ENCODE measurements around the gene HTR3B.
A peak's percentile ranks its signal among the peaks of the same experiment; 100 is the strongest.

Gene HTR3B

DNA sequence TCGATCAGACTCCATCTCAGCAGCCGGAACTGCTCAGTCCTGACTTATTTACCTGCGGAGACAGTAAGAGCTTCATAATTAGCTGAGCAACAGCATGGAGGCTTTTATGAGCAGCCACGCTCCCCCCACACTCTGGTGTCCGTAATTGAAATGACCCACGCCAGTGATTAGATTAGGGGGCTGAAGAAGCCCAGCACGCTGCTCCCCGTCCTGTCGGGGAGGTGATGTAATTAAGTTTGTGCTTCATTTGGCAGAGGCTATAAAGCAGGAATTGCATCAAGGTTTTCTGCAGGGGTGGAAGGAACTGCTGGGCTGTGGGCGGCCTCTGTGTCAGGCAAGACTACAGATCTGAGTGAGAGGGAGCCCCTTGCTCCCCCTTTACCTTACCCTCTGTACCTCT is 47.5 kb downstream of the HTR3B start:
- Histone ChIP-seq H3K9ac (ENCODE audit: low read depth, low read length) (no peak overlapping the region), H3K36me3 (ENCODE audit: control insufficient read depth, insufficient read depth, low read length) (no peaks in the 10 kb centered on the region), H3K4me1 (ENCODE audit: control insufficient read depth, insufficient read depth, low read length) (peaks cover 10% of the 10 kb centered on the region), H3K27me3 (ENCODE audit: control insufficient read depth, insufficient read depth, low read length) (no peaks in the 10 kb centered on the region), H3K9me3 (ENCODE audit: control insufficient read depth, insufficient read depth, low read length) (no peaks in the 10 kb centered on the region), H3K4me3 (ENCODE audit: low read depth, low read length) (no peak overlapping the region)

DNA sequence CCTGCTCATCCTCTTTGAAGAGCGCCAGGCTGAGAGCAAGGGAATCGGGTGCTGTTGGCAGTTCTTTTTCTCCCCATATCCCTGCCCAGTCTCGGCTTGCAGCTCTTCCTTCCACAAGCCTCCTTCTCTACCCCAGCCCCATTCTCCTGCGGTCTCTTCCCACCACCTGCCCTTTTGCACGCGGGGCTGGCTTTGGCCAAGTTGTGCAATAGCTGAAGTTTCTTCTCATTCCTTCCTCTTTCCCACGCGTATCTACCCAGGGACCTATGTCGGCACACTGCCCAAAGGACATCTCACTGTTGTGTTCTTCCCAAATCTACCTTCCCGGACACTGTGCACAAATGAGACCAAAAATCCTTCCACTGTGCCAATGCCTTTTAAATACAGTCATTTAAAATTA is 48.0 kb downstream of the HTR3B start:
- Histone ChIP-seq H3K4me3 (ENCODE audit: low read depth, low read length) (no peak overlapping the region), H3K9ac (ENCODE audit: low read depth, low read length) (no peak overlapping the region), H3K27me3 (ENCODE audit: control insufficient read depth, insufficient read depth, low read length) (no peaks in the 10 kb centered on the region), H3K36me3 (ENCODE audit: control insufficient read depth, insufficient read depth, low read length) (no peaks in the 10 kb centered on the region), H3K4me1 (ENCODE audit: control insufficient read depth, insufficient read depth, low read length) (peaks cover 10% of the 10 kb centered on the region), H3K9me3 (ENCODE audit: control insufficient read depth, insufficient read depth, low read length) (no peaks in the 10 kb centered on the region)

DNA sequence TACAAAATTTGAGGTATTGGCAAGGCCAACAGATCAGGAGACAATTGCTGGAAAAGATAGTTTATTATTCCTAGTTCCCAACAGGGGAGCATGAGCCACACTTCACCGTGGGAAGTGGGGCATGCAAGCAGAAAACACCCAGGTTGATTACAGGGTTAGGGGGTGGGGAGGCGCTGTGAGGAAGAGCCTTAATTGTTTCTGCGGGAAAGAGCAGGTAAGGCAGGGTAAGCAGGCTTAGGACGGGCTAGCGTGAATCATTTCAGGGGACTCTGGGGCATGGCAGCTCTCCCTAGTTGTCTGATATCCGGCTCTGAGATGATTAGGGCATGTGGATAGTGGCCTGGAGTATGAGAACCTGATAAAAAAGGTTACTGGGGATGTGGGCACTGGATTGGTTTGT is 49.6 kb downstream of the HTR3B start:
- H3K36me3 ChIP-seq (ENCODE audit: control insufficient read depth, insufficient read depth, low read length): no peaks in the 10 kb centered on the region
- H3K9me3 ChIP-seq (ENCODE audit: control insufficient read depth, insufficient read depth, low read length): no peaks in the 10 kb centered on the region
- H3K4me3 ChIP-seq (ENCODE audit: low read depth, low read length): no peak overlapping the region
- peaks cover 15% of the 10 kb centered on the region for H3K4me1 ChIP-seq (ENCODE audit: control insufficient read depth, insufficient read depth, low read length)
- H3K27me3 ChIP-seq (ENCODE audit: control insufficient read depth, insufficient read depth, low read length): no peaks in the 10 kb centered on the region
- H3K9ac ChIP-seq (ENCODE audit: low read depth, low read length): no peak overlapping the region

DNA sequence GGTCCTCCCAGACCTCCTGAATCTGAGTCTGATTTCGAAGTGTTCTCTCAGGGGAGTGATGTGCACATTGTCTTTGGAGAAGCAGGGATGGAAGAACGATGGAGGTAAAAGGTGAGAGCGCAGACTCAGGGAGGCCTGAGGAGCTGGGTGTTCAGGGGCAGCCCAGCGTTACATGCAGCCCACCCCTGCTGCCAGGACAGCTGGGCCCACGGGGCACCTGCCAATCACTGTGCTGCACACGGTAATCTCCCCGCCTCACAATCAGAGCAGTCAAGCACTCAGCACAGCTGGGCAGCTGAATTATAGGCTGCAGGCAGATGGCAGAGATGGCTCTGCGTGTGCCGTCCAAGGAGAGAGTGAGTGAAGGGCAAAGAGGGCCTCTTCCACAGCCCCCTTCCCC is 52.4 kb downstream of the HTR3B start:
- Histone ChIP-seq H3K36me3 (ENCODE audit: control insufficient read depth, insufficient read depth, low read length) (no peaks in the 10 kb centered on the region), H3K4me3 (ENCODE audit: low read depth, low read length) (no peak overlapping the region), H3K9ac (ENCODE audit: low read depth, low read length) (no peak overlapping the region), H3K27me3 (ENCODE audit: control insufficient read depth, insufficient read depth, low read length) (no peaks in the 10 kb centered on the region), H3K9me3 (ENCODE audit: control insufficient read depth, insufficient read depth, low read length) (no peaks in the 10 kb centered on the region), H3K4me1 (ENCODE audit: control insufficient read depth, insufficient read depth, low read length) (peaks cover 6% of the 10 kb centered on the region)

DNA sequence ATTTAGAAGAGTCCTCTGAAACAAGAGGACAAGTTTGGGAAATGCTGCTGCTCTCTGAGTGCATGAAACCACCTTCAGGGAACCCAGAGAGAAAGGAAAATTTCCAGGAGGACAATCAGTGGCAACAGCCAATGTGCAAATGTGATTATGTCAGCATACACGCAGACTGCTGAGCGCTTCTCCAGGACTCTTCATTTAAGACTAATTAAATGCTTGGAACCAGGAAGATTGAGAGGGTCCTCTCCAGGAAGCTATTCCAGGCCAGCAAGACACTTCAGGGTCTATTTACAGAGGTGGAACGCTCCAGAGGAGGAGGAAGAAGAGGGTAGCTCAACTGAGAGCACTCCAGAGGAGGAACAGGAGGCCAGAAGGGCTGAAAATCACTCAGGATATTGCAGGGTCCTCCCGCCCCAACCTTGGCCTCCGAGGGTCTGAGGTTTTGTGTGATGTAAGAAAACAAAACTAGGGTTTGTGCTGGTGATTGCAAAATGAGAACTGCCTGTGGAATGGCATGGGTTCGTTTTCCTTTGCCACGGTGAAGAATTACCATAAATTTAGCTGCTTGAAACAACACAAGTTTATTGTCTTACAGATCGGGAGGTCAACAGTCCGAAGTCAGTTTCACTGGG is 56.2 kb downstream of the HTR3B start:
- no peaks in the 10 kb centered on the region for H3K9me3 ChIP-seq (ENCODE audit: control insufficient read depth, insufficient read depth, low read length)
- no peaks in the 10 kb centered on the region for H3K36me3 ChIP-seq (ENCODE audit: control insufficient read depth, insufficient read depth, low read length)
- peaks cover 9% of the 10 kb centered on the region for H3K4me1 ChIP-seq (ENCODE audit: control insufficient read depth, insufficient read depth, low read length)
- H3K9ac ChIP-seq (ENCODE audit: low read depth, low read length): no peak overlapping the region
- H3K4me3 ChIP-seq (ENCODE audit: low read depth, low read length): no peak overlapping the region
- H3K27me3 ChIP-seq (ENCODE audit: control insufficient read depth, insufficient read depth, low read length): no peaks in the 10 kb centered on the region

DNA sequence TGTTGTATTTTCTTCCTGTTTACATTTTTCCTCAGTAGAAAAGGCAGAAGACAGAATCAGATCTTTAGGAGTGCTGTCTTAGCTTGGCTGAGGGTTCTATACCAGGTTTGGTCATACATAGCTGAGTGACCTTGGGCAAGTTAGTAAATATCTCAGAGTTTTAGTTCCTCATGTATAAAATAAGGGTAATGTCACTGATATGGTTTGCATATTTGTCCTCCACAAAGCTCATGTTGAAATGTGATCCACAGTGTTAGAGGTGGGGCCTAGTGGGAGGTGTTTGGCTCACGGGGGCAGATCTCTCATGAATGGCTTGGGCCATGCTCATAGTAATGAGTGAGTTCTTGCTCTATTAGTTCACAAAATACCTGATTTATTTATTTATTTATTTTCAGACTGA is 62.8 kb downstream of the HTR3B start:
- Histone ChIP-seq H3K9me3 (ENCODE audit: control insufficient read depth, insufficient read depth, low read length) (no peaks in the 10 kb centered on the region), H3K4me3 (ENCODE audit: low read depth, low read length) (no peak overlapping the region), H3K9ac (ENCODE audit: low read depth, low read length) (no peak overlapping the region), H3K4me1 (ENCODE audit: control insufficient read depth, insufficient read depth, low read length) (peaks cover 4% of the 10 kb centered on the region), H3K27me3 (ENCODE audit: control insufficient read depth, insufficient read depth, low read length) (no peaks in the 10 kb centered on the region), H3K36me3 (ENCODE audit: control insufficient read depth, insufficient read depth, low read length) (no peaks in the 10 kb centered on the region)

DNA sequence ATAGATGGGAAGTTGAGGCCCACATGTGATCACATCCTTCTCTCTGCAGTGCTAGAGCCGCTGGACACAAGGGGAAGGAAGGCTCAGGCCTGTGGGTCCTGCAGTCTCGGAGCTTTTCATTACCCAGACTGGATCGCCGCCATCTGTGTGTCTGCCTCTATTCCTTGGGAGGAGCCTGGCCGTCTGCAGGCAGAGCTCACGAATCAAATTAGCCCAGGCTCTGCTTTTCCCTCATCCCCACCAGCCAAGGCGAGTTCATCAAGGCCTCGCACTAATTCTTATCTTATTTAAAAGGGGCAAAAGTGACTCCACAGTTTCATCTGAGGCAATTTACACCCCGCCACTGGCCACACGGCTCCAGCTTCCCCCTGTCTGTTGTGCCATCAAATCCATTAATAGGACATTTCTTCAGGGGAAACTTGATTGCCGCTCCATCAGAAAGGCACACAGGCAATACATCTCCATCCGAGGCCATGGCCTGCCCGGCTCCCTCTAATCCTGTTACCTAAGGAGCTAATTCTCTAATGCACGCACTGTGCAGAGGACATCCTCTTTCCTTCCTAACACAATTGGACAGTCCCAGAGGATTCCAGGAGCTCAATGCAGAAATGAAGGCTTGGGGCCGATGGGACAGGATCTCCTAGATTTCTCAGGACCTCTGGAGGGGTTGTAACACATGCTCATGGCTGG is 67.1 kb downstream of the HTR3B start:
- H3K36me3 ChIP-seq (ENCODE audit: control insufficient read depth, insufficient read depth, low read length): no peaks in the 10 kb centered on the region
- peaks cover 11% of the 10 kb centered on the region for H3K4me1 ChIP-seq (ENCODE audit: control insufficient read depth, insufficient read depth, low read length)
- H3K27me3 ChIP-seq (ENCODE audit: control insufficient read depth, insufficient read depth, low read length): peaks cover 4% of the 10 kb centered on the region
- H3K4me3 ChIP-seq (ENCODE audit: low read depth, low read length): no peak overlapping the region
- no peaks in the 10 kb centered on the region for H3K9me3 ChIP-seq (ENCODE audit: control insufficient read depth, insufficient read depth, low read length)
- no peak overlapping the region for H3K9ac ChIP-seq (ENCODE audit: low read depth, low read length)

DNA sequence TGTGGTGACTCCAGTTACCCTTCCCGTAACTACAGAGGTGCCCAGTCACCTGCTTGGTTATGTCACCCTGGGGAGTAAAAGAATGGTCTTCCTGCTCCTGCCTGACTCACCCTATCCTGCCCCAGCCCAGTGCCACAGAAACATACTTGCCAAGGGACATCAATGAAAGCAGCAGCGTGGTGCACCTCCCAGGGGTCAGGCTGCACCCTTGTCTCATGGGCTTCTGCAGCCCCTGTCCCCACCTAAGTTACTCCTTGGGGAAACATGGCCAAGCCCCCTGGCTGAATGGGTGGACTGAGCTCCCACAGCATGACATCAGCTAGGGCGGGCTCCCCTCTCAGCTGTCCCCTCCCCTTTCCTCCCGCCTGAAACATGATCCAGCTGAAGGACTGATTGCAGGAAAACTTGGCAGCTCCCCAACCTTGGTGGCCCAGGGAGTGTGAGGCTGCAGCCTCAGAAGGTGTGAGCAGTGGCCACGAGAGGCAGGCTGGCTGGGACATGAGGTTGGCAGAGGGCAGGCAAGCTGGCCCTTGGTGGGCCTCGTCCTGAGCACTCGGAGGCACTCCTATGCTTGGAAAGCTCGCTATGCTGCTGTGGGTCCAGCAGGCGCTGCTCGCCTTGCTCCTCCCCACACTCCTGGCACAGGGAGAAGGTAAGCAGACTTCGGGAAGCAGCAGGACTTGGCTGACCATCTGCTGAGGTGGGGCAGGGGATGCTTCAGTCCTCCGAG is 70.3 kb downstream of the HTR3B start, which contains the start of gene HTR3A:
Gene HTR3A (plus strand): TSS at position 368 of the 730 bp plus-strand sequence. CDS start 218 bp downstream, at position 586.
- Histone ChIP-seq H3K4me1 (ENCODE audit: control insufficient read depth, insufficient read depth, low read length) (peaks cover 11% of the 10 kb centered on the region), H3K9ac (ENCODE audit: low read depth, low read length) (peak within 1 kb of the TSS; percentile 37), H3K4me3 (ENCODE audit: low read depth, low read length) (peak within 1 kb of the TSS; percentile 46), H3K9me3 (ENCODE audit: control insufficient read depth, insufficient read depth, low read length) (no peaks in the 10 kb centered on the region), H3K36me3 (ENCODE audit: control insufficient read depth, insufficient read depth, low read length) (no peaks in the 10 kb centered on the region), H3K27me3 (ENCODE audit: control insufficient read depth, insufficient read depth, low read length) (peaks cover 4% of the 10 kb centered on the region)

DNA sequence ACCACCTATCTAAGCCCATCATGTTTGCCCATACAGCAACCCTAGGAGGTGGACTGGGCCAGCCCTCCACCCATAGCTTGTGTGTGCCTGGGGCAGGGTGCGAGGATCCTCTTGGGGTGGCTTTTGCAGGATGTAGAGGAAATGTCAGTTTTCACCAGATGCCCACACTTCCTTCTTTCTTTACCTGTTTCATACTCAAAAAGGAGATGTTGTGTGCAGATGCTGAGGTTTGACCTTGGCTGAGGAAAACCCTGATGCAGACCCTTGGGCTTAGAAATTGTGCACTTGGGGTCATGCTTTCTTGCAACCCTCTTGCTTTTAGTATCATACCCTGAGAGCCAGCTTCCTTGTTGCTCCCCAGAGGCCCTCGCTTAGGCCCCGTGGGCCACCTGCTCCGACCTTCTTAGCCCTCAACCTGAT is 72.5 kb downstream of the HTR3B start:
- peaks cover 4% of the 10 kb centered on the region for H3K27me3 ChIP-seq (ENCODE audit: control insufficient read depth, insufficient read depth, low read length)
- H3K9me3 ChIP-seq (ENCODE audit: control insufficient read depth, insufficient read depth, low read length): no peaks in the 10 kb centered on the region
- H3K4me1 ChIP-seq (ENCODE audit: control insufficient read depth, insufficient read depth, low read length): peaks cover 11% of the 10 kb centered on the region
- H3K4me3 ChIP-seq (ENCODE audit: low read depth, low read length): no peak overlapping the region
- no peaks in the 10 kb centered on the region for H3K36me3 ChIP-seq (ENCODE audit: control insufficient read depth, insufficient read depth, low read length)
- no peak overlapping the region for H3K9ac ChIP-seq (ENCODE audit: low read depth, low read length)

DNA sequence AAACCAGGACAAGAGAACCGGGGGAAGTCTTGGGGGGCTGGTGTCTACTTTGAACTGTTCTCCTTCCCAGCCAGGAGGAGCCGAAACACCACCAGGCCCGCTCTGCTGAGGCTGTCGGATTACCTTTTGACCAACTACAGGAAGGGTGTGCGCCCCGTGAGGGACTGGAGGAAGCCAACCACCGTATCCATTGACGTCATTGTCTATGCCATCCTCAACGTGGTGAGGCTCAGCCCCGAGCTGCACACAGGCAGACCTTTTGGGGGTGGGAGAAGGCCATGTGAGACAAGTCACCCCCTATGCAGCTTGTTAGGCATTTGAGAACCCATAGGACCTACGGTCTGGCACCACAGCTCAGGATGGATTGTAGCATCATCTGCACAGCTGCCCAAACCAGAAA is 73.1 kb downstream of the HTR3B start:
- peaks cover 4% of the 10 kb centered on the region for H3K27me3 ChIP-seq (ENCODE audit: control insufficient read depth, insufficient read depth, low read length)
- H3K4me3 ChIP-seq (ENCODE audit: low read depth, low read length): no peak overlapping the region
- H3K4me1 ChIP-seq (ENCODE audit: control insufficient read depth, insufficient read depth, low read length): peaks cover 11% of the 10 kb centered on the region
- no peaks in the 10 kb centered on the region for H3K9me3 ChIP-seq (ENCODE audit: control insufficient read depth, insufficient read depth, low read length)
- H3K36me3 ChIP-seq (ENCODE audit: control insufficient read depth, insufficient read depth, low read length): no peaks in the 10 kb centered on the region
- H3K9ac ChIP-seq (ENCODE audit: low read depth, low read length): no peak overlapping the region

DNA sequence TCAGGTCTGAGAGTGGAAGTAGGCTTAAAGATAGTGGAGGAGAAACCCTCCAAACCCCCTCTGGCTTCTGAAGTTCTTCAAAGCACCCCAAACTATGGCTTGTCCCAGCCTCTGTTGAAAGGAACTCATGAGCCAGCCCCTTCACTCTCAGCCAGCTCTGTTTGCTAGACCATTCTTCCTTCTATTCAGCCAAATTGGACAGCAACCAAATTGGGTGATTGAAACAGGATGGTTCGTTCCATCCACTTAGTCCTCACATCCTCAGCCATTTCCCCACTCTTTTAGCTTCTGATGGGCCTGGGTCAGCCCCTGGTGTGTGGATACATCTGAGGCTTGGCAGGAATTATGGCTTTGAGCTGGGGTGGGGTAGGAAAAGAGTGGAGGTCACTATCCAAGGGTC is 74.8 kb downstream of the HTR3B start:
- Histone ChIP-seq H3K36me3 (ENCODE audit: control insufficient read depth, insufficient read depth, low read length) (no peaks in the 10 kb centered on the region), H3K27me3 (ENCODE audit: control insufficient read depth, insufficient read depth, low read length) (peaks cover 4% of the 10 kb centered on the region), H3K9me3 (ENCODE audit: control insufficient read depth, insufficient read depth, low read length) (no peaks in the 10 kb centered on the region), H3K4me1 (ENCODE audit: control insufficient read depth, insufficient read depth, low read length) (peaks cover 11% of the 10 kb centered on the region), H3K4me3 (ENCODE audit: low read depth, low read length) (no peak overlapping the region), H3K9ac (ENCODE audit: low read depth, low read length) (no peak overlapping the region)

DNA sequence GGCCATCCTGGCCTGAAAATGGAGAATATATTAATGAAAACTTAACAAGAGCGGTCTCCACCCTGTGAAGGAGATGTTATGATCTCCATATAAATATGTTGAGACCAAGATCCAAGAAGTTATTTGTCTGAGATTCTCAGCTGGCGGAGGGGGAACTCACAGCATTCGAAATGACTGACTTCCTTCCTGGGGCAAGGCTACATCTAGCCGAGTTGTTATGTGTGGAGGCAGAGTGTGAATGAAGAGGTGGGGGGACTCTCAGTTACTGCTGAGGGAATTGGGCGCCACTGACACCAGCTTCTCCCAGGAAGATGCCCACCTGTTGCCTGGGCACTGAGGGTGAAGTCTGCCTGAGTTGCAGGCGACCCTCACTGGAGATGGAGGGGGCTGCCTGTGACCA is 76.2 kb downstream of the HTR3B start:
- H3K27me3 ChIP-seq (ENCODE audit: control insufficient read depth, insufficient read depth, low read length): peaks cover 4% of the 10 kb centered on the region
- H3K4me3 ChIP-seq (ENCODE audit: low read depth, low read length): no peak overlapping the region
- no peaks in the 10 kb centered on the region for H3K36me3 ChIP-seq (ENCODE audit: control insufficient read depth, insufficient read depth, low read length)
- no peaks in the 10 kb centered on the region for H3K4me1 ChIP-seq (ENCODE audit: control insufficient read depth, insufficient read depth, low read length)
- H3K9ac ChIP-seq (ENCODE audit: low read depth, low read length): no peak overlapping the region
- no peaks in the 10 kb centered on the region for H3K9me3 ChIP-seq (ENCODE audit: control insufficient read depth, insufficient read depth, low read length)

All from iPS-15b (cell line).